Superior temporal gyrus (tissue), 1 donor: ENCODE measurements around the gene HORMAD2.
"Not testable (repeated sequence)": the region's sequence is repeated elsewhere in the genome, so short reads cannot be mapped to it uniquely, and the experiment has no call there.

Experiments
- DNase-seq: peaks from one replicate; pipeline ENCODE4 v3.0.0-alpha.2; 2016; ENCODE audit errors: extremely low spot score

The HORMAD2 gene

DNA sequence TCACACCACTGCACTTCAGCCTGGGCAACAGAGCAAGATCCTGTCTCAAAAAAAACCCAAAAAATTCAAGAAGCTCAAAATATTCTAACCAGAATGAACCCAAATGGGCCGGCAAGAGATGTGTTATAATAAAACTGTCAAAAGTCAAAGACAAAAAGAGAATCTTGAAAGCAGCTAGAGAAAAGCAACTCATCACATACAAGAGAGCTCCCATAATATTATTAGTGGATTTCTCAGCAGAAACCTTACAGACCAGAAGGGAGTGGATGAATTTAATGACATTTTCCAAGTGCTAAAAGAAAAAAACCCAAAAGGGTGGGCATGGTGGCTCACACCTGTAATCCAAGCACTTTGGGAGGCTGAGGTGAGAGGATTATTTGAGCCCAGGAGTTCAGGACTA is 22.9 kb upstream of the HORMAD2 start:
- no peak for DNase-seq

DNA sequence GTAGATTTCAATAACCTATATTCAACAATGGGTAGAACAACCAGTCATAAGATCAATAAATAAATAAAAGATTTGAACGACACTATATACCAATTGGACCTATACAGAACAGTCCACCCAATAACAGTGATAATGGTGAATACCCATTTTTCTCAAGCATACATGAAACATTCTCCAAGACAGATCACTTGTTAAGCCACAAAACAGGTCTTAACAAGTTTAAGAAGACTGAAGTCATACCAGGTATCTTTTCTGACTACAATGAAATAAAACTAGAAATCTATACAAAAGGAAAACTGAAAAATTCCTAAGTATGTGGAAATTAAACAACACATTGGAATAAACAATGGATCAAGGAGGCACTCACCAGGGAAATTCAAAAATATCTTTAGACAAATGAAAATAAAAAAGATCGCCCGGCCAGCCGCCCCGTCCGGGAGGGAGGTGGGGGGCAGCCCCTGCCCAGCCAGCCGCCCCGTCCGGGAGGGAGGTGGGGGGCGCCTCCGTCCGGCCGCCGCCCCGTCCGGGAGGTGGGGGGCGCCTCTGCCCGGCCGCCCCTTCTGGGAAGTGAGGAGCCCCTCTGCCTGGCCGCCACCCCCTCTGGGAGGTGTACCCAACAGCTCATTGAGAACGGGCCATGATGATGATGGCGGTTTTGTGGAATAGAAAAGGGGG is 20.8 kb upstream of the HORMAD2 start:
- DNase-seq, result not testable (repeated sequence)

GRCh38 chr22:30061094-30061493 is 19.2 kb upstream of the HORMAD2 start:
- not testable (repeated sequence) for DNase-seq

DNA sequence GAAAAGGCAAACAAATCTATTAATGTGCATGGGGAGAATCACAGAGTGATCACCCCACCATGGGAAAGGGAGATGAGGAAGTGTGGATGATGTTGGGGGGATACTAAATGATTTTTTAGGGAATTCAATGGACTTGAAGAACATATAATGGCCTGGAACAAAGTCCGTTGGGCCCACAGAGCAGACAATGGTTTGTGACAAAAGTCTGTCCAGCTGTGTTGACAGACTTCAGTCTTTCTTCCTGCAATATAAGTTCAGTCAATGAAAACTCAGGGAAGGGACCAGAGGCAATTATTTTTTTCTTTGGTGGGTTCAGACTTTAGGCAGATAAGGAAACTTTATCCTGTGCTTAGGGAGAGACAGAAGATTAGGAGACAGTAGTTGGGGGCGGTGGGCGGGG is 18.0 kb upstream of the HORMAD2 start:
- no peak for DNase-seq

DNA sequence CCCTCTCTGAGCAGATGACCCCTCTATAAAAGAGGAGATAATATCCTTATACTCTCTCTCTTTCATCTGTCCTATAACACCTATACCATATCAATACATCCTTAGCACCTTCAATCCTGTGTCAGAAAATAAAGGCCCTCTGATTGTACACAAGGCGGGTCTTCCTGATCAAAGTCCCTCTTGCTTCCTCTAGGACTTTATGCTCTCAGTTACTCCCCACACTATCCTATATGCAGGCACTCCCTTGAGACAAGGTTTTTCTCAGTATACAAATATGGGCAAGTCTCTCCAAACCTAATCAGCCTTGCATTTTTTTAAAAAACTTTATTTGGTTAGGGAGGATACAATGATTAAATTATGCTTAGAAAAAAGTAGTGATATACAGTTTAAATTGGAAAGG is 17.3 kb upstream of the HORMAD2 start:
- no peak for DNase-seq

- no peak for DNase-seq
Observed at GRCh38 chr22:30064172-30064571, 16.1 kb upstream of the HORMAD2 start.

DNA sequence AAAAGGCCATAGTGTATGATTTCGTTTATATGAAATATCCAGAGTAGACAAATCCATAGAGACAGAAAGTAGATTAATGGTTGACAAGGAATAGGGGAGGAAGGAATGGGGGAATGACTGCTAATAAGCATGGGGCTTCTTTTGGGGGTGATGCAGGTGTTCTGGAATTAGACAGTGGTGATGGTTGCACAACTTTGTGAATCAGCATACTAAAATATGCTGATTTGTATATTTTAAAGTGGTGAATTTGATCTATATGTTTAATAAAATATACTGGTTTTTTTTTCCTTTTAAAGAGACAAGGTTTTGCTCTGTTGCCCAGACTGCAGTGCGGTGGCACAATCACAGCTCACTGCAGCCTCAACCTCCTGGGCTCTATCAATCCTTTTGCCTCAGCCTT is 6.5 kb upstream of the HORMAD2 start:
- DNase-seq, result no peak

- no peak for DNase-seq
Observed at GRCh38 chr22:30074147-30074546, 6.1 kb upstream of the HORMAD2 start.

- no peak for DNase-seq
Observed at GRCh38 chr22:30074994-30075393, 5.3 kb upstream of the HORMAD2 start.

- no peak for DNase-seq
Observed at GRCh38 chr22:30077279-30077880, 2.9 kb upstream of the HORMAD2 start.

DNA sequence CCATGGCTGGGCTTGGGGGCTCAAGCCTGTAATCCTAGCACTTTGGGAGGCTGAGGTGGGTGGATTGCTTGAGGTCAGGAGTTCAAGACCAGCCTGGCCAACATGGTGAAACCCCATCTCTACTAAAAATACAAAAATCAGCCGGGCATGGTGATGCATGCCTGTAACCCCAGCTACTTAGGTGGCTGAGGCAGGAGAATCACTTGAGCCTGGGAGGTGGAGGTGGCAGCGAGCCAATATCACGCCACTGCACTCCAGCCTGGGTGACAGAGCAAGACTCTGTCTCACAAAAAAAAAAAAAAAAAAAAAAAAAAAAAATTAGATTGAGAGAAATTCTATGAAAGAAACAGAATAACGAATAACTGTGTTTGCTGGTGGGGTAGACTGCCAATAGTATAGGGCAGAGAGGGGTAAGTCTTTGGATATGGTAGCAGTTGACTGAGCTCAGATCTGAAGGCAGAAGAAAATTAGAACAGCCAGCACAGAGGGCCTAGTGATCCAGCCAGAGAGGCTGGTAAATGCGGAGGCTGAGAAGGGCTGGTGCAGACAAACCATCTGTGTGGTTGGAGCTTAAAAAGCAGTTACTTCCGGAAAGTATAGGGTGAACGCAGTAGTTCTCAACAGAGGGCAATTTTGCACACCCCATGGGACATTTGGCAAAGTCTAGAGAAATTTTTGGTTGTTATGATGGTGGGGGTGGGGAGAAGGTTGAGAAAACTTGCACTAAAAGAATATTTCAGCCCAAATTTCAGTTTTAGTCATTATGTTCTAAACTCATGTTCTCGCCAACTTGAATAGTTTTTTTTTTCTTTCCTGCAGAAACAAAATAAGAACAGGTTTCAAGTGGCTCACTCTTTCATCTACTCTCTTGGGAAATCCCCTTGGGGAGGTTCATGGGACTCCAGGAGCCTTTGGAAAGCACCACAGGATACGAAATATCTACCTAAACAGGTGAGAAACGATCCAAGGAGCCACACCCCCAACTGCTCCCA is 1.6 kb upstream of the HORMAD2 start:
- DNase-seq, result peak; percentile 34

- DNase-seq, result no peak
Observed at GRCh38 chr22:30080805-30081204, 541 bp downstream of the HORMAD2 start.

- DNase-seq, result no peak
Observed at GRCh38 chr22:30086496-30086895, 6.2 kb downstream of the HORMAD2 start.

DNA sequence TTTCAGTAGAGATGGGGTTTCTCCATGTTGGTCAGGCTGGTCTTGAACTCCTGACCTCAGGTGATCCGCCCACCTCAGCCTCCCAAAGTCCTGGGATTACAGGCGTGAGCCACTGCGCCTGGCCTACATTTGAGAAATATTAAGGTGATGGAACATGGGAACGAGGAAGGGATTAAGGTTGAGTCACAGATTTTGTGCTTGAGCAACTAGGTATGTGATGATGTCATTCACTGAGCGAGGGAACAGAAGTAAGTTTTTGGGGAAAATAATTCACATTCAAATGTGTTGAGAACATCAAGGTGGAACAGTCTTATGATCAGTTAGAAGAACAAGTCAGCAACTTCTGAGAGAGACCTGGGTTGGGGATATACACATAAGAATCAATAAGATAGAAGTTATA is 6.8 kb downstream of the HORMAD2 start:
- not testable (repeated sequence) for DNase-seq

- DNase-seq, result no peak
Observed at GRCh38 chr22:30087611-30088010, 7.3 kb downstream of the HORMAD2 start.

DNA sequence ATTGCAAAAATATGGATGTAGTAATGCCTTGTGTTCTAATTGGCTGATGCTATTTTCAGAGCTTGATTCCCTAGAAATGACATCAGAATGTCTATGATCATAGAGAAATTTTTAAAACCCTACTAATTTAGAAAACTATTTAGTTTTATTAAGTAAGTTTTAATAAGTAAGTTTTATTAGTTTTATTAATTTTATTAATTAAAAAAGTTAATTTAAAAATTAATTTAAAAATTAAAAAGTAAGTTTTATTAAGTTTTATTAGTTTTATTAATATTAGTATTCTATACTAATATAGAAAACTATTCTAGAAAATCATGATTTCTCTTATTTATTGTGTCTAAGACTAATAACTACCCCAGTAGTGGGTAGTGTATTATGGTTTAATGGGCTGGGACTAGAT is 8.2 kb downstream of the HORMAD2 start:
- no peak for DNase-seq

GRCh38 chr22:30089655-30089974 is 9.4 kb downstream of the HORMAD2 start:
- DNase-seq, result no peak

DNA sequence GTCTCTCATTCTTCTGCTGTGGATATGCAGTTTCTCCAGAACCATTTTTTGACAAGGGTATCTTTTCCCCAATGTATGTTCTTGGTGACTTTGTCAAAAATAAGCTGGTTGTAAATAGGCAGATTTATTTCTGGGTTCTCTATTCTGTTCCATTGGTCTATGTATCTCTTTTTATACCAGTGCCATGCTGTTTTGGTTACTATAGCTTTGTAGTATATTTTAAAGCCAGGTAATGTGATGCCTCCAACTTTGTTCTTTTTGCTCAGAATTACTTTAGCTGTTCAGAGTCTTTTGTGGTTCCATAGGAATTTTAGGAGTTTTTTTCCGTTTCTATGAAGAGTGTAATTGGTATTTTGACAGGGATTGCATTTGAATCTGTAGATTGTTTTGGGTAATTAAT is 12.4 kb downstream of the HORMAD2 start:
- no peak for DNase-seq

DNA sequence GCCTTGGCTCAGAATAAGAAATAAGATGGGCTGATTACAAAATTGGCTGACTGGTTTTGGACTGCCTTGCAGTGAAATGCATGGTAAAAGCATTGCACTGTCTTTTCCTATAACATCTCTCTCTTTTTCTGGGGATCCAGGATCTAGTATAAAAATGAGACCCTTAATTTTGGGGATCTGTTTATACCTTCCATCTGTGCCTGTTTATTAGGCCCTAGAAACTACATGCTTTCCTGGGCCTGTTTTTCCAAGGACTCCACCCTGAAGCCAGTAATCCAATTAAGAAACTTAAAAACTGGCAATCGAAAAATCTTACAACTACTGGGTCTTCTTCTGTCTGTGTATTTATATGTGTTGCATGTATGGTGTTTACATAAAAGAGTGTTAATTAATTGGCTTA is 14.5 kb downstream of the HORMAD2 start:
- DNase-seq, result no peak

DNA sequence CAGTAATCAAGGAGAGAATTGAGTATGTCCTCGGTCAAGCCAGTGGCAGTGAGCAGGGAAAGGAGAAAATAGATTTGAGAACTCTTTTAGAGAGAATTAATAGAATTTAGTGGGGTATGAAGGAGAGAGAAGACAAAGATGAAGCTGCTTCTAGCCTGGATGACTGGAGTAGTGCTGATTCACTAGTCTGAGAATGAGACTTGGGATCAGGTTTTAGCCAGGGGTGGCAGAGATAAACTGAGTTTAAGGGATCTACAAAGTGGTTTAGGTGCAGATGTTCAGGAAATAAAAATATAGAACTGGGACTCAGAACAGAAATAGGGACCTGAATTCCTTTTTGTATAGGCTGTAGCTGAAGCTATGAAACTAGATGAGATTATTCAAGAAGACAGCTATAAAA is 17.6 kb downstream of the HORMAD2 start:
- no peak for DNase-seq

- not testable (repeated sequence) for DNase-seq
Observed at GRCh38 chr22:30100770-30101169, 20.5 kb downstream of the HORMAD2 start.

DNA sequence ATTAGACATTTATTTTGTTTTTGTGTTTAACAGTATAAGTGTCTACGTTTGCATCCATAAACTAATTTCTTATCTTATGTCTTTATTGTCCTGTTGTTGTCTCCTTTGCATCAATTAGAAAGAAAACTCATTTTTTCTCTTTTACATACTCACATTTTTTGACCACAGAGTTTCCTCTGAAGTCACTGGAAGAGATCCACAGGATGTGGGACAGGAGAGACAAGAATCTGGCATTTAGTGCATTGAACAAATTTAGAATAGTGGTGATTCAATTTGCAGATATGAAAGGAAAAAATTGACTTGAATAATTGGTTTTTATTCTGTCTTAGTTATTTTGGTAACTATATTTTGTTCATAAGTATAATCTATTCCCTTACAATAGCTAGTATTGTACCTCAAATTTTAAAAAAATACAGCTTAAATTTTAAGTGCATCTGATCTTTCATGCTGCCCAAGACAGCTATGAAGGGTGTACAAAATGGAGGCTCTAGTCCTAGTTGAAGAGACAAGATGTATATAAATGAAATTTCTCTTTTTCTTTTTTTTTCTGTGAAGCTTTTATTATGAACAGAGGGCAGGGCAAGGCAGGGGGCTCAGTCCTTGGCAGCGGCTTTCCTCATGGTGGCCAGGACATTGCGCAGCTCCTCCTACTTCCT is 24.4 kb downstream of the HORMAD2 start:
- DNase-seq, result no peak
